NCI-H1092 treated with DMSO at 0.1 percent for 48 hours (cell line): ENCODE data around the gene KSR1.
A peak's percentile ranks its signal among the peaks of the same experiment; 100 is the strongest.
"Not testable (repeated sequence)": the region's sequence is repeated elsewhere in the genome, so short reads cannot be mapped to it uniquely, and the experiment has no call there.

Experiments
- DNase-seq: peaks from one replicate; lab custom pipeline; 2025; lab: John Stamatoyannopoulos, UW

The KSR1 gene

DNA sequence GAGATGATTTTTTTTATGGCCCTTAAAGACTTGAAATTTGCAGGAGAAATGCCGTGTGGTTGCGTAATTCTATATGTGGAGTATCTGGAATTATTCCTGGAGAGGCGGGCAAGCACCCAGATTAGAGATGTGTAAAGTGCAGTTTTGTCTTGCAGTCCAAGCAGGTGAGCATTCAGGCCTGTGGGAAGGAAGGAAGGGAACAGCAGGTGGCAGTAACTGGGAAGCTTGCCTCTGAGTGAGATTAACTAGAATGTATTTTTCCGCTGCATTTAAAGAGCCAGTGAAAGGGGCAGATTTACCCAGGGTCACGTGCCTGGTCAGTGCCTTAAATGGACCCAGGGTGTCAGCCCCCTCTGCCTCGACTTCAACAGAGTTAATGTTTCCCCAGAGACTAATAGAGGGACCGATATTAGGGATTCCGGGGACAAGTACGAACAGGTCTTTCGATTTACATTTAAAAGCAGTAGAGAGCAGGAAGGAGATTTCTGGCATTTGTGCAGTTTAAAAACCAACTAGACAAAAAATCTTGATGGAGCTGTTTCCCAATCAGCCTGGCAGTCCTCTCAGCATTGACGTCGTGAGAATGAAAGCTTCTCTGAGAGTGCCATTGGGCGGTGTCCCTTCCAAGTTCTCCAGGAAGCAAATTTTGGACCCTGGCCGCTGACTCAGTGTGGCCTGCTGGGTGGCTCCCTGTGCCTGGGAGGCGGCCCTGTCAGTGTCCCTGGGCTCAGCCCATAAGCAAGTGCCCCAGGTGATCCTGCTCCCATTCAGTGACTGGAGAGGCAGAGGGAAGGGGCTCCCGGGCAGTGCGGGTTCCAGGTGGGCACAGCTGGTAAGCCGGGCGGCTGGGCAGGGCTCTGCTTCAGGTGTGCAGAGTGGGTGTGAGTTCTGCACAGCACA is 38.2 kb downstream of the KSR1 start:
- DNase-seq: peak; percentile 17

DNA sequence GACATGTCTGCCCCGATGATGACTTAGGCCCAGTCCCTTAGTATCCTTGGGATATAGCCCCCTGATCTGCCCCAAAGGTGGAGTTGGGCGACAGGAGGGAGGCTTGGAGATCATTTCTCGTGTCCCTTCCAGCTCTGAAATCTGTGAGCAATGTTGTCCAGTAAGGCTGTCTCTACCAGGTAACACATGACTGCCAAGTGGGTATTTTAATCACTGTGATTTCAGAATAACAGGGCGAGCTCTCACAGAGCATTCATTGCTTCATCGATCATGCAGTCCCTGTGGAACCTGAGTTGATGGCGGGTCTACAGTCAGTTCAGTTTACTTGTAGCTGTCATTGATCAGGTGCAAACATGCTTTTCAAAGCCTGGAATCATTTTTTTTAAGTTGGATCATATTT is 39.2 kb downstream of the KSR1 start:
- no peak for DNase-seq

DNA sequence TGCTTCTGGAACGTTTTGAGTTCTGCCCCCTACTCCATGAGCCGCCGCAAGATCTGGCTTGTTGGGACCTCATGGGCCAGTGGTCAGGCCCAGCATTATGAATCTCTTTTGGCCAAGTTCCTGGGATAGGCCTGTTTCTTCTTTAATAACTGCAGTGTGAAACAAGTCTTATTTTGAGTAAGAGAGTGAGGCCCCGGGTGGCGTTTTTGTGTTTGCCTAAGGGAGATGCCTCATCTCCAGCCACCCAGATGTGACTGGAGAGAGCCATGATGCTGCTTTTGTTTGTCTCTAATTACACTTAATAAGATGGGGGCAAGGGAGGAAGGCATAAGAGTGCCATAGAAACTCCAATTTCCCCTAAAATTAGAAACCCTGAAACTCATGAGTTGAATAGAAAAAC is 39.8 kb downstream of the KSR1 start:
- DNase-seq: no peak

DNA sequence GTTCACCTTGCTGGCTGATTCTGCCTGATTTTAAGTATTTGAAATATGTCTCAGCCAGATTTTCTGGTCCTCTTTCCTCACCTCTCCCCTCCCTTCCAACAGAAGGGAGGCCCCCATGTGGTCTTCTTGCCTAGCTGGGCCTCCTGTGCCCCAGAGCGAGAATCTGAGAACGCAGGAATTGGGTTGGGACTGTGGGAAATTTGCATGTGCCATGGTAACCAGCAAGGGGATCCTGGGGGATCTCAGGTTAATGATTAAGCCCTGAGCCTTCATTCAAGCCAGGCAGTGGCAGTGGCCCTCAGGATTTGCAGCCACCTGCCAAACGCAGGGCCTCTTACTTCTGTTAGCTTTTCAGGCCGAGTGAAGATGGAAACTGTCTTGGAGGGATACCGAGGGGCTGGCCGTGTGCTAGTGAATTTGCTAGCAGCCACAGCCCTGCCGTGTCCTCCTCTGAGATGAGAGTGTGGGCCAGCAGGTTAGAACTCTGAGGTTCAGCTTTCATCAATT is 40.2 kb downstream of the KSR1 start:
- no peak for DNase-seq

DNA sequence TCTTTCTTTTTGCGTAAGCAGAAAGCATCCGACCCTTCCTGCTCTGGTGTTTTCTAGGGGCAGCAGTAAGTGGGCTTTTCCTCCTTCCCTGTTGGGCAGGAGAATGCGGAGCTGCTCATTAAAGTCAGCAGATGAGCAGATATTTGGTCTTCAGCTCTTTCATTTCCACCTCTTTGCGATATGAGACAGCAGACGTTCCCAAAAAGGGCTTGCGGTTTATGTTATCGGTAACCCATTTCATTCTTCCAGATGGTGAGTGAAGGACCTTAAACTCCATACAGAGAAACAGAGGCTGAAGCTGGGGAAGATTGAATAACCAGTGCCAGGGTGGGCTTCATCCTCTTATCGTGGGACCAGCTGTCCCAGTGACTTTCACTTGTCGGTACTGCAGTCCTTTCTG is 40.7 kb downstream of the KSR1 start:
- no peak for DNase-seq

DNA sequence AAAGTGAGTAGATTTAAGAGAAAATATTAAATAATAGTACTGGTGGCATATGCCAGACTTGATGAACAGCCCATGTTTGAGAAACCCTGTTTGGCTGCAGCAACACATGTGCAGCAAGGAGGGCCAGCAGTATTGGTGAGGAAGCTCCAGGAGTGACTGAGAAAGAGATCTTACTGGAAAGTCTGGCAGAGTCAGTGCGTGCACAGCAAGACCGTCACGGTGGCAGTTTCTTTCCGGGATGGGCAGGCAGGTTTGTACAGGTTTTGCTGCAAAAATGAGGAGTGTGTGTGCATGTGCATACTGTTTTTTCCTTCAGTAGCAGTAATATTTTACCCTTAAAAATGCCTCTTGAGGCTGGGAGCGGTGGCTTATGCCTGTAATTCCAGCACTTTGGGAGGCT is 41.4 kb downstream of the KSR1 start:
- DNase-seq: no peak

DNA sequence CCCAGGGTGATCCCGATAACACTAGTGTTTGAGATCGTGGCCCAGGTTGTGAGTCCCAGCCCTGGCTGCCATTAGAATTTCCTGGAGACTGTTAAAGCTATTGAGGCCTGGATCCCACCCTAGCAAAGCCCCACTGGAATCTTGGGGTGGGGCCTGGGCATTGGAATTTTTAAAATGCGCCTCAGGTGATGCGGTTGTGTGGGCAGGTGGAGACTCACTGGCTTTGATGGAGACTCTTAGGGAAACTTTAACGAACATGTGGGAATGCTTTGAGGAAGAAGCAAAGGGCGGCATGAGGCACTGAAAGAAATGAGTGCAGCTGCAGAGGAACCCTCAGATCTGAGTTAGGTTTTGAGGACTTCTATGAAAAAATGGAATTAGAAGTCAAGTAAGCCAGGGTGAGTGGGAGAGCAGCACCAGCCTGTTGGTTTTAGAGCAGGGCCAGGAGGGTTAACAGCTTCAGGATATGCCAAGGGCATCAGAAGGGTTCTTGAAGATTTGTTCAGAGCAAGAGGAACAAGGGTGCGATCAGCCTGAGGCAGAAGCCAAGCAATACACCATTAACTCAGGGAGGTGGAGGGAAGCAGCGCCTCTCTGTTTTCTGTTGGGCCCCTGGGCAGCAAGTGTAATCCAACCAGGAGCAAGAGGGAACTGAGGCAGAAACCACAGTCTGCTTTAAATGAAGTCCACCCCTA is 42.5 kb downstream of the KSR1 start:
- DNase-seq: no peak

DNA sequence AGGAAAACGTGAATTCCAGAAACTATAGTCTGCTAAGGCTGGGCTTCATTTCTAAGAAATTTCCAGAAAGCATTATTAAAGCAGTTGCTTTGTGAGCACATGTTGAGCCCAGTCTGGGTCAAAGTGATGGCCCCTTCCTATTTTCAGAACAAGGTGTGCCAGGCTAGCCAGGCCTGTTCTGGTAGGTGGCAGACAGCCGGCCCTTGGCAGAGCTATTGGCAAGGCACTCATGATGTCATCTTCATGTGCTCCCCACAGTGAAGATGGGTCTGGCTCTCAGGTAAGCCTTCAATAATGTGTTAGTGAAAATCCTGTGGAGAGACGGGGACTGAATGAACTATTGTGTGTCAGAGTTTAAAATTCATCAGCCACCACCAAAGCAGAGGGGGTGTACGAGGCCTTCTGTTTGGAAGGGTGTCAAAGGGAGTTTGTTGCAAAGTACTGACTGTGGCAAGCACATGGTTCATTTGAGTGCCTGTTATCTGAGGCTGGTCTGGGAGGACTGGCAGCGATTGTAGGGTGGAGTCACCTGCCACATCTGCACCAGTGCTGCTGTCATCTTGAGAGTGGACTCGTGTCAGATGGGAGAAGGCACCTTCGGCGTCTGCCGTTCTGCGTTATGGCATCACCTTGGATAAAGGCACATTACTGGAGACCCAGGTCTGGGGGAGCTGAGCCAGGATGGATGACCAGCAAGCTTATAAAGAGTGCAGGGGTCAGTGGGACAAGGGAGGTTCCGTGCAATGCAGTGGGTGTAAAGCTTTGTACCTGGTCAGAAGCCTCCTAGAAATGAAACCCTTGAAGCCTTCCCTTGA is 43.4 kb downstream of the KSR1 start:
- no peak for DNase-seq

DNA sequence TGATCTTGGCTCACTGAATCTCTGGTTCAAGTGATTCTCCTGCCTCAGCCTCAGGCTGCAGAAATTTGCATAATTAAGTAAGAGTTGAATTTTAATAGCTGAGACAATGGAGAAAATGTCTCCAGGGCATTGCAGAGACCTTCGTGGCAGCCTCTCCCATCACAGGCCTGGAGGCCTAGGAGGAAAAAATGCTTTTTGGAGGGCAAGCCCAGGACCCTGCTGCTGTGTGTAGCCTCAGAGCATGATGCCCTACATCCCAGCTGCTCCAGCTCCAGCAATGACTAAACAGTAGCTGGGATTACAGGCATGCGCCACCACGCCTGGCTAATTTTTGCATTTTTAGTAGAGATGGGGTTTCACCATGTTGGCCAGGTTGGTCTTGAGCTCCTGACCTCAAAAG is 45.1 kb downstream of the KSR1 start:
- DNase-seq: not testable (repeated sequence)

DNA sequence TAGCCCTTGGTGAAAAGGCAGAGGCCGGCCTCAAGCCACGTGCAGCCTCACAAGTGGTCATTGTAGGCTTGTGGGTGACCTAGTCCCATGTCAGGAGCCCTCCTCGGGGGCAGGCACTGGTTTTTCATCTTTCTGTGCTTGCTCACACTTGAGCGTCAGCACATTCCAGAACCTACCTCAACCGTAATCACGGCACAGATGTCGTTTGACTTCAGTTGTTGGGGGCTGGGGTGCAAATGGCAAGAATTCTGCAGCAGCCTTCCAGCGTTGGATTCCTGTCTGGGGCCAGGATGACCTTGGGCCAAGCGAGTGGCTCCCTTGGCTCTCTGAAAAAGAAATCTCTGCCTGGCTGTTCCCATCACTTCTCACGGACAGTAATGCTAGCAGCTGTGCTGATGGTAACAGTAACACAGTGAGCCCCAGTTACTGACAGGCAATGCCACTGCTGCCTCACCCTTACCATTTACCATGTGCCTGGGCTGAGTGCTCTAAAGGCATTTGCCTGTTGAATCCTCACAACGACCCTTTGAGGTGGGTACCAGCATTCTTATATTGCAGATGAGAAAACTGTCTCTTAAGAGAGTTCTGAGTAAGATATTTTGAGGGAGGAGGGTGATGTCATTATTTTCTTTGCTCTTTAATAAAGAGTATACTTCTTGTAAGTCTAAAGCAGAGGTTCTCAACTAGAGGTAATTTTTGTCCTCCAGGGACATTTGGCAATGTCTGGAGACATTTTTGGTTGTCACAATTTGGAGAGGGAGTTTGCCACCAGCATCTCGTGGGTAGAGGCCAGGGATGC is 46.5 kb downstream of the KSR1 start:
- no peak for DNase-seq

DNA sequence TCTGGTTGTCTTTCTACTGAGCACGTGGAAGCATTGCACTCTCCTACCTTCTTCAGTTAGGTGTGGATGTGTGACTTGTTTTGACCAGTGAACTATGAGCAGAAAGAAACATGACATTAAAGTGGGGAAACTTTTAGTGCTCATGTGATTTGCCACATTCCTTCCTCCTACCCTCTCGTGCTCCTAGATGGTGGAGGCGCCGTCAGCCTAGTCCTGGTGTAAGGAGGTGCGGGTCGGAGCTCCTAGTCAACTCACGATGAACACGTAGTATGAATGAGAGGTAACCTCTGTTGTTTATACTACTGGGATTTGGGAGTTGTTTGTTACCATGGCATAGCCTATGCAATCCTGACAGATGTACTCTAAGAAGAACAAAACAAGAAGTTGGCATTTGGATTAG is 47.4 kb downstream of the KSR1 start:
- DNase-seq: no peak

DNA sequence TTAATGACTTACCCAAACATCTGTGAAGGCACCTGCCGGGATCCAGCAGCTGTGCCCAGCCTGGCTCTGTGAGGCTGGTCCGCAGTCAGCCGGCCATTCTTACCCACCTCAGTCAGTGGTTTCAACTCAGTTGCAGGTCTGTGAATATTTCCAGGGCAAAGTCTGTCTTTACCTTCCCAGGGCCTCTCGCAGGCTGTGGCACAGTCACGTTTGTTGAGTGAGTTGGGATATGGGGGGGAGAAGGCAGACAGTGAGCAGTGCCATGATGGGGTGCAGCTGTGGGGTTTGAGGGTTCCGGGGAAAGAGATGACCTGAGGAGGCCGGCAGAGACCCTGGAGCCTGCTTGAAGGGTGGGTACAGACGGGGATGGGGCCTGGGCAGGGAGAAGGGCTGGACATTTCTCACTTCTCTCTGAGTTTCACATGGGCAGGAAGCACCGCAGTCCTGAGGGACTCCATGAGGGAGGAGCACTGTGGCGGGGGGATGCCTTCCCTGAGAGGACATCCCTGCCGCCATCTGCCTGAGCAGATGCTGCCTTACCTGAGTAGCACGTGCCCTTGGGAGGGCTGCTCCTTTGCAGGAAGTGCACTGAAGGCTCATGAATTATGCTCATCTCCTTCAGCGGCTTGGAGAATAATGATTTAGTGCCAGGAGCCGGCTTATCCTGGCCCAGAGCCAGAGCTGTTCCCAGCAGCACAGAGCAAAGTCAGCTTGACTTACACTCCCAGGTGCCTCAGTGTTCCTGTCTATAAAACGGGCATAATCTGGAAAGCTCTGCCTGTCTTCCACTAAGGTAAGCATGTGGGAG is 48.1 kb downstream of the KSR1 start:
- DNase-seq: no peak

DNA sequence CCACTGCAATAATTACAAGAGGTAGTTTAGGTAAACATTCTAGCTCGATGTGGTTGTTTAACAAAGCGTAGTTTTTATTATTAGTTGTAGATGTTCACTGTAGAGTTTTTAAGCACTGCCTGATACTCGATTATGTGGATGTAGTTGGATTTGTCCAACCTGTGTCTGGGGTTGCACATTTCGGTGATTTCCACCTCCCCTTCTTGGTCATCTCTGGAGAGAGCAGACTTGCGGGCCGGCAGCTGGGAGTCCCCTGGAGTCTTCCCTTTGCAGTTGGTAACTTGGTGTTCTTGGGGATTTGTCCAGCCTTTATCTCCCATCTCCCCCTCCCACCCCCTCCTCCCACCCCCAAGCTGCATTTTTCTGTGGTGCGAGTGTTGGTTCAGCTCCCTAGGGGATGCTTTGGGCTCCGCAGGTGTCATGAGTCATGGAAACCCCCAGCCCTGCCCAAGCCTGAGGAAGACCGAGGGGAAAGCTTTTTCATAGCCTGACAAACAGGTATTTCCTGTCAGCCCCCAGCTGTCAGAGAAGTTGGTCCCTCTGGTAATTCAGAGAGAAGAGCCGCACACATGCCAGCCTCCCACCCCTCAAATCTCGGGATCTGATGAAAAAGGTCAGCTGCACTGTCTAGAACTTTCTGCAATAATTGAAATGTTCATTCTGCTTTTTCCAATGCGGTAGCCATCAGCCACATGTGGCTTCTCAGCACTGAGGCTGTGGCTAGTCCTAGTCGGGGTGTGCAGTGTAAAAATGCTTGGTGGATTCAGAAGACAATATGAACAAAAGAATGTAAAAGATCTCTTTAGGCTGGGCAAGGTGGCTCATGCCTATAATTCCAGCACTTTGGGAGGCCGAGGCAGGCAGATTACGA is 50.3 kb downstream of the KSR1 start:
- no peak for DNase-seq

DNA sequence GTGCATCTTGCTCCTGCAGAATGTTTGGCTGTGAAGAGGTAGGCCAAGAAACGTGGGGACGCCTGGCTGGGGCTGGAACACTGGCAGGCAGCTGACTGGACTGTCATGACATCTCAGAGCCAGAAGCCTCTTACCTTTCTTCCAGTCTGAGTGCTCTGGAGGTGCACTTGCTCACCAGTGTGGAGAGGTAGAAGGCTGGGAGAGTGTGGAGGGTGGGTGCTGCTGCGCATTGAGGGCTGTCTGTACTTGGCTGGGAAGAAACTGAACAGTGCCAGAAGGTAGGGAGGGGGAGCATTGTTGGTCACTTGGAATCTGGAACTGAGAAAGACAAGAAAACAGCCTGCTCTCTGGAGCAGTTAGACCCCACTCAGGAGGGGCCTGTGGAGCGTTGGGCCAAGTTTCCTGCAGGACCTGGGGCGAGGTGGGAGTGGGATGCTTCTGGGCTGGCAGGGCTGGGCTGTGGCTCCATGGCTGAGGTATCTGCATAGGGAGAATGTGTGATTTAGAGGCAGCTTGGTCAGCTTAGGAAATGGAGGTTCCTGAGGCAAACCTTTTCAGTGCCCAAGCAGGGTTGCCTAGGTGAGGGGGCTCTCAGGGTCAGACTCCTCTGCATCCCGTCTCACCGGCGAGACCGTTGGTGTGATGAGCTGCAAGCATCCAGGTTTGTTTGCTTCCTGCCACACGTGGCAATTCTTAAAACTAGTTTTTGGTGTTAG is 55.1 kb downstream of the KSR1 start:
- DNase-seq: no peak

DNA sequence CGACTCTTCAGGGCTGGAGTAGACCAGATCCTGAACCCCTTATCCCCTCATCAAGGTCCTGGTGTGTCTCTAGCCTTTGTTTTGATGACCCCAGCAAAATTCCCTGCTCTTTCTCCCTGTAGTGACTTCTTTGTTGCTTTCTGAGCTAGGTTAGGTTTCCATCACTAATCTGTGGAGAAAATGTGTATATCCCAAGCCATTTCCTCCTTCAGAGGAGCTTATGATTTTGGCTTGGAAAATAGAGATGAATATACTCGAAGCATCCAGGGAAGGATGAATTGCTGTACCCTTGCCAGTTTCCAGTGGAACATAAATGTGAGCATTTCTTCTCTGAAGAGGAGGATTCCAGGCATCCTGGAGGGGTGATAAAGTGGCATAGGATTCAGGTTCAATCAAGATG is 55.8 kb downstream of the KSR1 start:
- no peak for DNase-seq

DNA sequence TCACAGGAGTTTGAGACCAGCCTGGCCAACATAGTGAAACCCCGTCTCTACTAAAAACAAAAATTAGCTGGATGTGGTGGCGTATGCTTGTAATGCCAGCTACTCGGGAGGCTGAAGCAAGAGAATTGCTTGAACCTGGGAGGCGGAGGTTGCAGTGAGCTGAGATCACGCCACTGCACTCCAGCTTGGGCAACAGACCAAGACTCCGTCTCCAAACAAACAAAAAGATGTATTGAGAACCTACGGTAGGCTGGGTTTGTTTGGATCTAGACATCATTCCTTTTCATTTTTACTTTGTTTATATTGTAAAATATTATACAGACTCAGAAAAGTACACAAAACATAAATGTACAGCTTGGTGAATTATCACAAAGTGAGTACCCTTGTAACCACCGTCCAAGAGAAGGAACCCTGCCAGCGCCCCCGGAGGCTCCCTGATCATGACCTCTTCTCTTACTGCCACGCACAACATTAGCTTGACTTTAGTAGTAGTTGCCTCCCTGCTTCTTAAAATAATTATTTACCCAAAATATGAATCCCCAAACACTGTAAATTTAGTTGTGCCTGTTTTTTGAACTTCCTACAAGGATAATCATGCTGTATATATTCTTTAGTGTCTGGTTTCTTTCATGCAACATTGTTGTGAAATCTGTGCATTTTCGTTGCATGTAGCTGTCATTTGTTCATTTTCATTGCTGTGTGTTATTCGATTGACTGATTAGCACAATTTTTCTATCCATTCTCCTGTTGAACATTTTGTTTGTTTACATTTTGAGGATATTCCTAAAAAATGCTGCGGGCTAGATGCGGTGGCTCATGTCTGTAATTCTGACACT is 56.5 kb downstream of the KSR1 start:
- DNase-seq: peak; percentile 54

DNA sequence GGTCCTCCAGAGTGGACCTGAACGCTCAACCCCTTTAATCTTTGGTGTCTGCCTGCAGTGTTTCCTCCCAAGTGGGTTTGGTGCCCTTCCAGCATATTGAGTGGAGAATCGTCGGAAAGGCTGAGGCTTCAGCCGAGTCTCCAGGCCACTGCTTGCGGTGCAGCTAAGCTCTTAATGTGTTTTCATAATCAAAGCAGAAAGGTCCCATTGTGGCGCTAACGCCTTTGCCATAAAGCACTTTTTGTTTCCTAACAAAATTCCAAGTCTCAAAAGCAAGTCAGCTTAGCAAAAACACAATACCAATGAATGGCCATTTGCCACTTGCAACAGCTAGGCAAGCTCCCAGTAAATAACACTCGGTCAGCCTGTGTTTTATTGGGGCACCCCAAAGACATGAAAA is 57.6 kb downstream of the KSR1 start:
- DNase-seq: no peak
